ENCODE measurements around the gene LINC00305.

The LINC00305 gene

GRCh38 chr18:64148988-64149387, at the start of gene LINC00305:
LINC00305 (minus strand) TSS chr18:64149088.
- DNase-seq (ENCODE audit: low spot score), result no peak
- no peak for TF ChIP-seq CTCF (IDR thresholded peaks at IDR 0.05; ENCODE audit: extremely low read depth, missing control alignments)

- no peak for TF ChIP-seq CTCF (IDR thresholded peaks at IDR 0.05; ENCODE audit: extremely low read depth, missing control alignments)
- DNase-seq (ENCODE audit: low spot score), result no peak
These were observed 42.2 kb upstream of the LINC00305 start for GRCh38 chr18:64191069-64191468.

GRCh38 chr18:64185987-64186386, 37.1 kb upstream of the LINC00305 start:
- DNase-seq (ENCODE audit: low spot score), result no peak
- TF ChIP-seq CTCF (IDR thresholded peaks at IDR 0.05; ENCODE audit: extremely low read depth, missing control alignments), result no peak

GRCh38 chr18:64183665-64184064, 34.8 kb upstream of the LINC00305 start:
- DNase-seq (ENCODE audit: low spot score), result no peak
- no peak for TF ChIP-seq CTCF (IDR thresholded peaks at IDR 0.05; ENCODE audit: extremely low read depth, missing control alignments)

GRCh38 chr18:64180617-64181016, 31.7 kb upstream of the LINC00305 start:
- no peak for TF ChIP-seq CTCF (IDR thresholded peaks at IDR 0.05; ENCODE audit: extremely low read depth, missing control alignments)
- no peak for DNase-seq (ENCODE audit: low spot score)

- DNase-seq (ENCODE audit: low spot score), result no peak
- TF ChIP-seq CTCF (IDR thresholded peaks at IDR 0.05; ENCODE audit: extremely low read depth, missing control alignments), result no peak
These were observed 31.3 kb upstream of the LINC00305 start for GRCh38 chr18:64180171-64180570.

- TF ChIP-seq CTCF (IDR thresholded peaks at IDR 0.05; ENCODE audit: extremely low read depth, missing control alignments), result no peak
- DNase-seq (ENCODE audit: low spot score), result no peak
These were observed 30.7 kb upstream of the LINC00305 start for GRCh38 chr18:64179556-64180080.
